Skin epidermis (tissue), 12 donors: Measurements from ENCODE around the gene LRP2.

Source experiments
- H3K27ac ChIP-seq, 21 experiments: fragments of 200-600 bp; sonication (generic) in 11 of 21; one replicate each; pipeline ENCODE4 v1.5.0; 2020; ENCODE audit warnings: mild to moderate bottlenecking in 3 of 21, inconsistent platforms in 2 of 21, moderate library complexity in 2 of 21
- H3K4me3 ChIP-seq, 7 experiments: fragments of 200-600 bp; sonication (generic) in 2 of 7; one replicate each; pipeline ENCODE4 v1.5.0; 2020; ENCODE audit warnings: inconsistent platforms in 2 of 7, mild to moderate bottlenecking in 2 of 7, moderate library complexity in 1 of 7

Gene LRP2

GRCh38 chr2:169190197-169190775 is 172.0 kb downstream of the LRP2 start:
- no peak overlapping the region for H3K27ac ChIP-seq

GRCh38 chr2:169189132-169189531 is 173.2 kb downstream of the LRP2 start:
- Histone ChIP-seq H3K27ac (no peak overlapping the region), H3K4me3 (no peak overlapping the region)

More at GRCh38 chr2:169190197-169190775, 172.0 kb downstream of the LRP2 start:
- H3K4me3 ChIP-seq = no peak overlapping the region

GRCh38 chr2:169185711-169186110 is 176.6 kb downstream of the LRP2 start:
- Histone ChIP-seq H3K4me3 (no peak overlapping the region), H3K27ac (no peak overlapping the region)

- Histone ChIP-seq H3K4me3 (no peak overlapping the region), H3K27ac (no peak overlapping the region)
These were observed 178.3 kb downstream of the LRP2 start for GRCh38 chr2:169184074-169184473.

GRCh38 chr2:169182573-169182972 is 179.8 kb downstream of the LRP2 start:
- H3K27ac ChIP-seq = no peak overlapping the region

GRCh38 chr2:169178804-169179390 is 183.4 kb downstream of the LRP2 start:
- no peak overlapping the region for H3K27ac ChIP-seq

More at GRCh38 chr2:169182573-169182972, 179.8 kb downstream of the LRP2 start:
- no peak overlapping the region for H3K4me3 ChIP-seq

GRCh38 chr2:169178364-169178763 is 184.0 kb downstream of the LRP2 start:
- H3K27ac ChIP-seq = no peak overlapping the region
- no peak overlapping the region for H3K4me3 ChIP-seq

More at GRCh38 chr2:169178804-169179390, 183.4 kb downstream of the LRP2 start:
- no peak overlapping the region for H3K4me3 ChIP-seq

GRCh38 chr2:169175112-169175511 is 187.2 kb downstream of the LRP2 start:
- no peak overlapping the region for H3K27ac ChIP-seq
- H3K4me3 ChIP-seq = no peak overlapping the region

GRCh38 chr2:169173876-169174275 is 188.5 kb downstream of the LRP2 start:
- Histone ChIP-seq H3K4me3 (no peak overlapping the region), H3K27ac (no peak overlapping the region)

GRCh38 chr2:169172914-169173313 is 189.4 kb downstream of the LRP2 start:
- no peak overlapping the region for H3K4me3 ChIP-seq
- H3K27ac ChIP-seq = no peak overlapping the region

GRCh38 chr2:169172151-169172735 is 190.1 kb downstream of the LRP2 start:
- no peak overlapping the region for H3K27ac ChIP-seq
- H3K4me3 ChIP-seq = no peak overlapping the region

- H3K4me3 ChIP-seq = no peak overlapping the region
- H3K27ac ChIP-seq = no peak overlapping the region
These were observed 196.5 kb downstream of the LRP2 start for GRCh38 chr2:169165791-169166190.

GRCh38 chr2:169164311-169164710 is 198.0 kb downstream of the LRP2 start:
- Histone ChIP-seq H3K27ac (no peak overlapping the region), H3K4me3 (no peak overlapping the region)

GRCh38 chr2:169162613-169163012 is 199.7 kb downstream of the LRP2 start:
- no peak overlapping the region for H3K4me3 ChIP-seq

GRCh38 chr2:169160926-169161481 is 201.3 kb downstream of the LRP2 start:
- Histone ChIP-seq H3K27ac (no peak overlapping the region), H3K4me3 (no peak overlapping the region)

More at GRCh38 chr2:169162613-169163012, 199.7 kb downstream of the LRP2 start:
- H3K27ac ChIP-seq = no peak overlapping the region

GRCh38 chr2:169159686-169160085 is 202.6 kb downstream of the LRP2 start:
- Histone ChIP-seq H3K4me3 (no peak overlapping the region), H3K27ac (no peak overlapping the region)

- no peak overlapping the region for H3K27ac ChIP-seq
- no peak overlapping the region for H3K4me3 ChIP-seq
These were observed 203.5 kb downstream of the LRP2 start for GRCh38 chr2:169158874-169159273.

GRCh38 chr2:169146220-169146619 is 216.1 kb downstream of the LRP2 start:
- Histone ChIP-seq H3K4me3 (no peak overlapping the region), H3K27ac (no peak overlapping the region)

GRCh38 chr2:169143998-169144397 is 218.3 kb downstream of the LRP2 start:
- Histone ChIP-seq H3K4me3 (no peak overlapping the region), H3K27ac (no peak overlapping the region)

- H3K4me3 ChIP-seq = no peak overlapping the region
- no peak overlapping the region for H3K27ac ChIP-seq
These were observed 220.5 kb downstream of the LRP2 start for GRCh38 chr2:169141713-169142352.
